Astrocyte of the hippocampus (primary cell): Measurements from ENCODE around the gene TSC22D2.

Source experiments
- DNase-seq: peaks from one replicate; pipeline ENCODE4 v3.0.0; 2011; ENCODE audit warnings: low read depth, low spot score

Gene TSC22D2

DNA sequence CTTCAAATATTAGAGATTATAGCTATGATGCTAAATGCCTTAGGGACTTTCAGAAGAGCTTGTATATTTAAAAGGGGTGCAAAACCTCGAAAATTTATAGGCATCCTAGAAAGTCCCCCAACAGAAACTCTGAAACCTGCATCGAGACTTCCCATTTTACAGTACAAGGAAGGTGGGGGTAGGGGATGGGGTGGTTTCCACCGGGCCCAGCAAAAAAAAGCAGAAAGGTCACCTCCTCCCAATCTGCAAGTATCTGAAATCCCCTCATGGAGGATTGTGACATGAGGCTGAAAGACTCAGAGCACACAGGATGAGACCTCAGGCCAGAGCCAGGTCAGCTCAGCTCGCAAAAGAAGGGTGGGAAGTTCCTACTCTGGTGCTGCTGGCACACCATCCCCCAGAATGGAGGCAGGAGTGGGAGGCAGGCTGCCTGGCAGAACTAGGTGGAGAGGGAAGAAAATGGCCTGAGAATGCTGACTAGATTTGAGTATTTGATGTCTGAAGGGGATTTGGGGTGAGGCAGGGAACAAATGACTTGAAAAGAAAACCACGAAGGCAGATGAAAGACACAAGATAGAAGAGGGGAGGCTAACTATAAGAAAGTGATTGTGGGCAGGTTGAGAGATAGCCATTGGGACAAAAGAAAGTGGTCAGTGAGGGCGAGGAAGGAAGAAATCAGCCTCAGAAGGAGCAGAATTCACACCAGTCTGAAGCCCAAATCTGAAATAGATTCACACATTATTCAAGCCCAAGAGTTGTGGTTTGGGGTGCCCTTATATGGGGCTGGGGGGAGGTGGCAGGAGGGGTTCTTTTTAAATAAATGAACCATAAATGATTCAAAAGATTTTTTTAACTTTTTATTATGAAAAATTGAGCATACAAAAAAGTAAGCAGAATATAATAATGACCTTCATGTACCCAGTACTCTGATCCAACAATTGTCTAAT is 22.5 kb upstream of the TSC22D2 start:
- no peak for DNase-seq

DNA sequence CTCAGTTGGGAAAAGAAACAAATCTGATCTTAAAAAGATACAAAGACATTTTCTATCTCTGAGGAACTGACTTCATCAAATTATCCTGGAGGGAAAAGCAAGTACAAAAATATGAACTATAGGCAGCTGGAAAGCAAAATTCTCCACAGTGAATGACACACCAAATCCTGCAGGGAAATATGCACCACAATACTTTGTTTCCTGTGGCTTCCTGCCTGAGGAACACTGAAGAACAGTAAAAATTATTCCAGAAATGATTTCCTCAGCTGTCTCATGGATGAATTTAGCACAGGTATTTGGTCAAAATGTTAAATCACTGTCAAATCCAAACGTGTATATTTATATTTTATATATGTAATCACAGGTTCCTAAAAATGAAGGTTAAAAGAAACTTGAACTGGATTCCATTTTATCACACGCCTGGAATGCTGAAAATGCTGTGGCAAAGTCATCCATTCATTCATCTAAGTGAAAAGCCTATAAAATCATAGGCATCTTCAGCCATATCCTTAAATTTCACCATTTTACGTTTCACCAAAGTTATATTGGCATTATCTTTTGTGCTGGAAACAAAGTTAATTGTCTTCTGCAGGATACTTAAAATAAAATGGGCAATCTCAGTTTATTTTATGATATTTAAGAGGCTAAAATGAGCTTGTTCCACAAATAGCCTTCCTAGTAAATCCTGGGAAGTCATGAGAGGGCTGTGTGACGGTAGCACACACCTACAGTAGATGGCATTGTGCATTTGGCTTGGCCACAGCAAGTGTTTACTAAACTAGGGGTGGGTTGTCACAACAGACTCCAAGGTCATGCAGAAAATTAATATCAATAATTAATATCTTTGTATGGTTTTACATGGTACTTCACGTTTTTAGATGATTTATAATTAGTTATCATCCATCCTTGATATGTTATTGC is 19.3 kb upstream of the TSC22D2 start:
- peak; percentile 34 for DNase-seq

DNA sequence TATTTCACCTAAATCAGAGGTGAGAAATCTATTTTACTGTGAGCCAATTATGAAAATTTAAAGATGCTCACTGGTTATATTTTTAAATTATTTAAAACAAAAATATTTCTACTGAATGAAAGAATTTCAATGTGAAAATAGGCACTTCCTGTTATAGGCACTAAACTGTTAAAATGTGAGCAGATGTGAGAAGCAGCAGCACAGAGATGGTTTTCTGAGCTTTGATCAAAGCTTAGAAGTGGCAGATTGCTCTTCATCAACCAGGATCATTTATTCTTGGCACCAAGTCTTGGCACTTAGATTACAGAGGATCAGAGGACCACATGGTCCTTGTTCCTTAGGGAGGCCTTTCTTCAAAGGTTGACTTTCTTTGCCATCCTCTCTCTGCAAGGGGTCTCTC is 18.0 kb upstream of the TSC22D2 start:
- DNase-seq, result no peak

DNA sequence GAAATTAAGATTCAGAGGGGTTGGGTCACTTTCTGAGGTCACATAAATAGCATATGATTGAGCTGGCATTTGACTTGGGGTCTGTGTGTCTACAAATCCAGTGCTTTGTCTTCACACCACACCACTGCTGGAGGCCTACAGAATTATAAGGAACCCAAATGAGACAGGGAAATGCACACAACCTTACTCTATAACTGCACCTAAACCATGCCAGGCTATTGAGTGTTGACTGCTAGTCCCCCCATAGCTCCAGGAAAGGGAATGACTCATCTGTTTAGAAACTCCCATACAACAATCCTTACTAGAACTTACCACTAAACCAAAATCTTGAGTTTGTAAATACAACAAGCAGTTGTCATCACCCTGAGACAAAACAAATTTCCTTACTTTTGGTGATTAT is 16.9 kb upstream of the TSC22D2 start:
- peak; percentile 41 for DNase-seq

DNA sequence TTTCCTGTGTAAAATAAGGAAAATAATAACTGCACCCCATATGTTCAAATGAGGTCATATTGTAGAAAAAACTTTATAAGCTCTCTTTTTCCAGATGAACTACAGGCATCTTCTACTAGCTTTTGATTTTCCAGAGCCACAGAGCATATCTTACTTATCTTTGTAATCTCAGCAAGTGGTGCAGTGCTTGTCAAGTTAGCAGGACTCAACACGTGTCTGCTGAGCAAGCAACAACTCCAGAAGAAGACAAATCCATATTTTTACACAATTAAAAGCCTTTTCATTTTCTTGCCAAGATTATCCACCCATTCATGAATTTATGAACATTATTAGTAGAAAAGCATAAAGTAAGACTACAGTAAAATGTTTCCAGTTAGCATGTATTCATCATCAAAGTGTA is 14.4 kb upstream of the TSC22D2 start:
- DNase-seq, result no peak

DNA sequence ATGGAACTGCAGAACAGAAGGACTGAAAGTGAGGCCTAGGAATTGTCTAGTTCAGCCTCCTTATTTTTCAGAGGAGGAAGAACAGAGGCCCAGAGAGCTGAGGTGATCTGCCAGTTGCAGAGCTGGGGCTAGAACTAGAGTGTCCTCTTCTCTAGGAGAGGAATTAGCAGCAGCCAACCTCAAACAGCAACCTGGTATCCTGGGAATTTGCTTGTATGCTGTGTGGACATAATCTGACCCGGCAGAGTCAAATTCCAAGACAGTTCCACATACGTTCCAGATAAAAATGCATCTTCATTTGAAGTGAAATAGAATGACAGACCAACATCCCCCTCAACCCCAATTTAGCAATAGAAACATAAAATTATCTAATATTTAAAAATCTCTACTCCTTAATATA is 13.5 kb upstream of the TSC22D2 start:
- DNase-seq, result no peak

DNA sequence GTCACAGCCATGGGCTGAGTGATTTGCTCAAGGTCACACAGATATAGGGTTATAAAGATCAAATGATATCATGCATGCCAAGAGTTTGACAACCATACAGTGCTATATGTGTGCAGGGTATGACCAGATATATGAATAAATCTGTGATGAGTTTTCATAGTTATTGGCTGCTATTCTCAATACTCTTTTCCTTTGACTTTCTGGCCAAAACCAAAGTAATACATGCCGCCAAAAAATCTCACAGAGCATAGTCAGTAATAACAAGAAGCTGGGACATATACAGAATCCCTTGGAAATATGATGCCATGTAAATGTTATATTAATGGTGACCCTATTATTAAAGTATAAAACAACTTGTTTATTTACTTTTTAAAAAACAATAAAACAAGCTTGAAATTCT is 11.6 kb upstream of the TSC22D2 start:
- no peak for DNase-seq

DNA sequence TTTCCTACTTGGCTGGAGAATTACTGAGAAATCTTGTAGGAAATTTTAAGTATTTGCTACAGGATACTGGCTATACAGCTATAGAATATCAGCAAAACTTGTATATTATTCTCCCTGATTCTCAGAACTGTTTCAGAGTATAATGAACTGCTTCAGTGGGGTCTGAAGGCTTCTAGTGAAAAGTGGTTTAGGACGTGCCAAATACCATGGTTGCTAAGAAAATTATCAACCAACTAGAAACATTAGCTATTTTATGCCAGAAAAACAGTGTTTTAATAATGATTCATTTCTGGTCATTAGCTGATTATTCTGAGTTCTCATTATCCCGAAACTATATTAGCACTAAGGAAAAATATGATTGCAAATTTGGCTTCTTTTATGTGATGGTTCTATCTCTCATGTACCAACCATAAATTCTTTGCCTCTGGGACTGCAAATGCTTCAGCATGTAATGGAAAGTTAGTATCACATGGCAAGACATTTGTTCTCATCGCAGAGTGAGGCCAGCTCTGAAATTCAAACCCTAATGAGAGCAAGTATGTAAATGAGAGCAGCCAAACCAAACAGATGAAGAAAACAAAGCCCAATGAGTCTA is 11.0 kb upstream of the TSC22D2 start:
- DNase-seq, result peak; percentile 60

DNA sequence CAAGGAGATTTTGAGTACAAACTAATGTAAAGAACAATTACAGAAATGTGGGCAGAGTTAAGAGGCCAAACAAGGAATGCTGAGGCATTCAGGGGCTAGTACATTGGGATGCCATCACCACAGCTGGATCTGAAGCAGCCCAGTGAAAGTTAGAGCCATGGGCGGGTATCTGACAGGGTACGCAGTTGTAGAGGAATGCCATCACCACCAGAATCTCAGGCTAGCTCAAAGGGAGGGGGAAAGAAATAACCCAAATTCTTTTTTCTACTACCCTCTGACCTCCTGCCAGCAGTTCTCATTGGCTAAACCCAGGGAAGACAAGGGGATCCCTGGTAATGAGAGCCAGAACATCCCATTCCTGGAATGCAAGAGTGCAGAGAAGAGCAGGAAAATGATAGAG is 9.0 kb upstream of the TSC22D2 start:
- no peak for DNase-seq

DNA sequence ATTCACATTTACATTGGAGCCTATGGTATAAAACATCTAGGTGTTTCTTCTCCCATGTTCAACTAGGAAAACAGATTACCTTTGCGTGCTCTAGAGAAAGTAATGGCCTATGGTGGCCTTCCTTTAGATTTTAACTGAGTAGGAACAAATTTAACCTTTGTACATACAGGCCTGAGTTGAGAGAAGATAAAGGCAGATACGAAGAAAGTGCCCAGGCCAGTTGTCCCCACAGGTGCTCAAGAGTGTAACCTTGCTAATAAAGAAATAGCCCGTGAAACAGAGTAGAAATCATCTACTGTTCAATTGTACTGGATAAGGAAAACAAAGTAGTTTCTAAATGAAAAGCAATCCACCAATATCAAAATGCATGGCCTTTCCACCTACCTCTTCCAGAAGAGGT is 6.8 kb upstream of the TSC22D2 start:
- DNase-seq, result no peak

DNA sequence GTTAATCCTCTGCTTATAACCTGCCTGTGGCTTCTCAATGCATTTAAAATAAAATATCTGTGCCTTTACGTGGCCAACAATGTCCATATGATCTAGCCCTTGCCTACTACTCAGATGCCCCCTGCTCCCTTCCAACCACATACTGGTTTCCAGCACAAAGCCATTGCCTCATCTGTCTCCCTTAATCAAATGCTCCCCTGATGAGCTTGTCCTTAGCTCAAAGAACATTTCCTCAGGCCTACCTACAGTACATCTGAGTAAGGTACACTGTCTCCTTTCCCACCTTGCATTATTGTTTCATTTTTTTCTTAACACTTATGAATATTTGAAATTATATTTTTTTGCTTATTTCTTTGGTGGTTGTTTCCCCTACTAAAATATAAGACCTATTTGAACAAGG is 5.9 kb upstream of the TSC22D2 start:
- DNase-seq, result no peak

DNA sequence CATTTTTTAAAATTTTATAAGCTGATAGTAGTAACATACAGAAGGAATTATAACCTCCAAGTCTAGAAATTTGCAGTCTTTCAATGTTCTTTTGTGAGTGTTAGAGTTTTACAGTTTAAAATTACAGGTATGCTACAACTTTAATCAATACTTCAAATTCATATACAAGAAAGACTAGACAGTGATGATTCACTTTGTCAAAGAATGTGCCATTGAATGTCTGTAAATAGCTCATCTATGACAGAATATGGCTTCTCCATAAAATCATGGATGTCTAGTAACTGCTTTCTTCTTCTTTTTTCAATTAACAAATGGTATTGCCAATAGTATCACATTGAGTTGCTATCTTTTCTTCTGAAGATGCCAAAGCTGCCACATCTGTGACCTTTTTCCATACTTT is 4.1 kb upstream of the TSC22D2 start:
- DNase-seq, result no peak

DNA sequence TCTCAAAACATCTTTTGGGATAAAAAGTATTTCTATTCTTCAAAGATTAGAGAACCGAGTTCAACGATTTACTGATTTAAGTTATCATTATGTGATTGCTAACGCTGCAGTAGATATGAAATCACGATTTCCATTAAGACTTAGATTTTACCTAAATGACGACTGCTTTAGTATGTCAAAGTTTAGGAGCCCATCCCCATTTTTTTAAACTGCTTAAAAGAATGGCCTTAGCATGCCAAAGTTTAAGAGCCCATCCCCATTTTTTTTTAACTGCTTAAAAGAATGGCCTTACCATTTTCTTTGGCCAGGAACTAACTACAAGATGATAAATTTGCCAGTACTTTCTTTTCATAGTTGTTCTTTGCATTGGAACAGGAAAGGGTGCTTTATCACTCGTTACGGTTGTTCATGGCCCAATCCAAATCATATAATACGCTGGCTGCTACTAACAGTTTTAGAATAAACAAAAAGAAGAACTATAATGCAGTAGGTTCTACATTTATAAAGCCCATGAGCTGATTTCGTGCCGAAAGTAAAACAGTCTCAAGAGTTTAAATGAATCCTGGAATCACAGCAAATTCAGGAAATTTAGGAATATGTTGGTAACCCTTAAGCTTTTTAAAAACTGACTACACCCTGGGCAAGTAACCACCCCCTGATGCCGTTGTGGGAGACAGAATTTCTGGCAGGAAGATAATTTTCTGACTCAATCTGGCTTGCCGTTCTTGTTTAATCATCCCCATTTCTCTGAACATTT is 869 bp upstream of the TSC22D2 start:
- no peak for DNase-seq

DNA sequence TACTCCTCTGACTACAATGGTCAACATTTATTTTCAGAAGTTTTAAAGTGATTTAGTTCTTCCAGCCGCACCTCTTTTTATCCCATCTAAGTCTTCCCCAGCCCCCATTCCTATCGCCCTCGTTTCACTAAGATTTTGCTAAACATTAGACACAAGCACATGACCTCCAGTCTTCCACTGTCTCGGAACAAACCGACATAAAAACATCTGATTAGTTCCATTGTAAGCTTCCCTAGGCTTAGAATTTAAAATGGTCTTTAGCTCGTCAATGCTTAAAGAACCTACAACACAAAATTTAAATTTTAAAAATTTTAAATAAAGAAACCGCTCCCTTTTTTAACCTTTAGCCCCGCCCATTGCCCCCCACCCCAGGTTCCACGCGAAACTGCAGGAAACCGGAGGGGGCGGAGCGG is 284 bp upstream of the TSC22D2 start:
- DNase-seq, result no peak

DNA sequence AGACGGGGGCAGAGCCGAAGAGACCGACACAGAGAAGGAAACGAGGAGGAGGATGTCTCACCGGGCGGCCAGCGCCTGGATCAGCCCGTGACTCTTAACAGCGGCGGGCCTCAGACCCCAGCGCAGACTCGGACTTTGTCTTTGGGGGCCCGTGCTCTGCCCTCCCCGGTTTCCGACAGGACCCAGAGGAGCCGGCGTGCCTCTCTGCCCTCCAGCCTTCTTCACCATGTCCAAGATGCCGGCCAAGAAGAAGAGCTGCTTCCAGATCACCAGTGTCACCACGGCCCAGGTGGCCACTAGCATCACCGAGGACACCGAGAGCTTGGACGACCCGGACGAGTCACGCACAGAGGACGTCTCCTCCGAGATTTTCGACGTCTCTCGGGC is 1.0 kb downstream of the TSC22D2 start:
- DNase-seq, result no peak

DNA sequence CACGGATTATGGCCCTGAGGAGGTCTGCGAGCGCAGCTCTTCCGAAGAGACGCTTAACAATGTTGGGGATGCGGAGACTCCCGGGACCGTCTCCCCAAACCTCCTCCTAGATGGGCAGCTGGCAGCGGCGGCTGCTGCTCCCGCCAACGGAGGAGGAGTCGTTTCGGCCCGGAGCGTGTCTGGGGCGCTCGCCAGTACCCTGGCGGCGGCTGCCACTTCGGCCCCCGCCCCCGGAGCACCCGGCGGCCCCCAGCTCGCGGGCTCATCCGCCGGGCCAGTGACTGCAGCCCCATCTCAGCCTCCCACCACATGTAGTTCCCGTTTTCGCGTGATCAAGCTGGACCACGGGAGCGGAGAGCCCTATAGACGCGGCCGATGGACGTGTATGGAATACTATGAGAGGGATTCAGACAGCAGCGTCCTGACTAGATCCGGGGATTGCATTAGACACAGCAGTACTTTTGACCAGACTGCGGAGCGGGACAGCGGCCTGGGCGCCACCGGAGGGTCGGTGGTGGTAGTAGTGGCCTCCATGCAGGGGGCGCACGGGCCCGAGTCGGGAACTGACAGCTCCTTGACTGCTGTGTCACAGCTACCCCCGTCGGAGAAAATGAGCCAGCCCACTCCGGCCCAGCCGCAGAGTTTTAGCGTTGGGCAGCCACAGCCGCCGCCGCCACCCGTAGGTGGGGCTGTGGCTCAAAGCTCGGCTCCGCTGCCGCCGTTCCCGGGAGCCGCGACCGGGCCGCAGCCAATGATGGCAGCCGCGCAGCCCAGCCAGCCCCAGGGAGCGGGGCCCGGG is 1.6 kb downstream of the TSC22D2 start:
- DNase-seq, result peak; percentile 79

DNA sequence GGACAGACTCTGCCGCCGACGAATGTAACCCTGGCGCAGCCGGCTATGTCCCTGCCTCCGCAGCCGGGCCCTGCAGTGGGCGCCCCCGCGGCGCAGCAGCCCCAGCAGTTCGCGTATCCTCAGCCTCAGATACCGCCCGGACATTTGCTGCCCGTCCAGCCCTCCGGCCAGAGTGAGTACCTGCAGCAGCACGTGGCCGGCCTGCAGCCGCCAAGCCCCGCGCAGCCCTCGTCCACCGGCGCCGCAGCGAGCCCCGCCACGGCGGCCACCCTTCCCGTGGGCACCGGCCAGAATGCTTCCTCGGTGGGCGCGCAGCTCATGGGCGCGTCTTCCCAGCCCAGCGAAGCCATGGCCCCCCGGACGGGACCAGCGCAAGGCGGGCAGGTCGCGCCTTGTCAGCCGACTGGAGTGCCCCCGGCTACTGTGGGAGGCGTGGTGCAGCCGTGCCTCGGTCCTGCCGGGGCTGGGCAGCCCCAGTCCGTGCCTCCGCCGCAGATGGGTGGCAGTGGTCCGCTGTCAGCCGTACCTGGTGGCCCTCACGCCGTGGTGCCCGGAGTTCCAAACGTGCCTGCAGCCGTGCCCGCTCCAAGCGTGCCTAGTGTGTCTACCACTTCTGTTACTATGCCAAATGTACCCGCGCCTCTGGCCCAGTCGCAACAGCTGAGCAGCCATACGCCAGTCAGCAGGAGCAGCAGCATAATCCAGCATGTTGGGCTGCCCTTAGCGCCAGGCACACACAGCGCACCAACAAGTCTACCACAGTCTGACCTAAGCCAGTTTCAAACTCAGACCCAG is 2.4 kb downstream of the TSC22D2 start:
- no peak for DNase-seq

DNA sequence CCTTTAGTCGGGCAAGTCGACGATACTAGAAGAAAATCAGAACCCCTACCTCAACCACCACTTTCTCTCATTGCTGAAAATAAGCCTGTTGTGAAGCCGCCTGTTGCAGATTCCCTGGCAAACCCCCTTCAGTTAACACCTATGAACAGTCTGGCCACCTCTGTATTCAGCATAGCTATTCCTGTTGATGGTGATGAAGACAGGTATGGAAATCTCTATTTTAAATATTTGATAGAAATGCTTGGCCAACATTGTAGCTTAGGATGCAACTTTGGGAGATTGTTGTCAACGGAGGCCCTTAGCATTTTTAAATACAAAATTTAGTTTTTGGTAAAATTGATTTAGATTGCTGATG is 3.0 kb downstream of the TSC22D2 start:
- DNase-seq, result no peak

DNA sequence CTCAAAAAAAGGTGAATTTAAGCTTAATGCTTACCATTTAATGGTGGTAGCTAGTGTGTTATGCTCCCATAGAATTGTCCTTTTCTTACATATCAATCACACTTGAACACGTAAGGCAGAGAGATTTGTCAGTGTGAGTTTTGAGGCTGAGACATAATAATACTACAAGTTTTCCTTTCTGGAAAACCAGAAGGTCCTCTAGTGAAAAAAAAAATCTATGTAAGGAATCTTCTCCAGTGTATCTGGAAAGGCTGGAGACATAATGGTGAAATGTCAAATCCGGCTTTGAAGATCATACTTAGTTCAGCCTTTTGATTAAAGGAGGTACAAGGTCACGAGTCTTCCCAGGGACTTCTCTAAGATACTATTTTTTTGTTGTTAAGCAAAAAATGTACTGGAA is 3.4 kb downstream of the TSC22D2 start:
- DNase-seq, result no peak

DNA sequence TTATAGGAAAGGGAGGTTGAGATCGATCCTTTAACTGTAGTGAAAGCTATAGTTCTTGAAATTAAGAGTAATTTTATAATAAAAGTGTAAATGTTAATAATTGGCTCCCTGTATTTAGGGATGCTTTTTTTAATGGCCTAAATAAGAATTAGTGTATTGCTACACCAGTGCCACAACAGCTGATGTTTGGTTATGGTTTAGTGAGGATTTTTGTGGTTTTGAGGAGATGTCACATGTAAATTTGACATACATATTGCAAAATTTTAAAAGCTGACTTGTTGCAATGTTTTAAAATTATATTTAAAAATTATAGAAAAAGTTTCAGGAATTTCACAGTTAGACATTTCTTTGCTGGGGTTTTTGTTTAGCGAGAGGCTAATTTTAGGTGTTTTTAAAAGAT is 3.9 kb downstream of the TSC22D2 start:
- DNase-seq, result no peak
